Measurements from ENCODE around the gene ZCCHC14.
"Not testable (repeated sequence)": the region's sequence is repeated elsewhere in the genome, so short reads cannot be mapped to it uniquely, and the experiment has no call there.

Gene ZCCHC14

GRCh38 chr16:87502308-87502969 lies 9.6 kb upstream of the ZCCHC14 start:
- Mint-ChIP-seq H3K9me3 (no peaks in the 10 kb centered on the region), H3K36me3 (ENCODE audit: low read depth) (no peaks in the 10 kb centered on the region), H3K4me1 (peaks cover 7% of the 10 kb centered on the region), H3K27me3 (ENCODE audit: low read depth, poor library complexity) (peaks cover 2% of the 10 kb centered on the region), H3K27ac (no peak overlapping the region), H3K4me3 (no peak overlapping the region)
- no peak for DNase-seq
- no peak for TF ChIP-seq CTCF (IDR thresholded peaks at IDR 0.05)

GRCh38 chr16:87501117-87501516 lies 8.3 kb upstream of the ZCCHC14 start:
- DNase-seq, result no peak
- H3K4me1 Mint-ChIP-seq, result peaks cover 17% of the 10 kb centered on the region
- H3K9me3 Mint-ChIP-seq, result no peaks in the 10 kb centered on the region
- H3K27me3 Mint-ChIP-seq (ENCODE audit: low read depth, poor library complexity), result peaks cover 7% of the 10 kb centered on the region
- no peak for TF ChIP-seq CTCF (IDR thresholded peaks at IDR 0.05)
- no peak overlapping the region for H3K27ac Mint-ChIP-seq
- H3K4me3 Mint-ChIP-seq, result no peak overlapping the region
- no peaks in the 10 kb centered on the region for H3K36me3 Mint-ChIP-seq (ENCODE audit: low read depth)

- no peak overlapping the region for H3K4me3 Mint-ChIP-seq
- no peak overlapping the region for H3K27ac Mint-ChIP-seq
- H3K9me3 Mint-ChIP-seq, result no peaks in the 10 kb centered on the region
- H3K4me1 Mint-ChIP-seq, result peaks cover 20% of the 10 kb centered on the region
- H3K27me3 Mint-ChIP-seq (ENCODE audit: low read depth, poor library complexity), result peaks cover 9% of the 10 kb centered on the region
- no peak for DNase-seq
- TF ChIP-seq CTCF (IDR thresholded peaks at IDR 0.05), result no peak
- H3K36me3 Mint-ChIP-seq (ENCODE audit: low read depth), result no peaks in the 10 kb centered on the region
Measured at GRCh38 chr16:87499189-87499486, 6.3 kb upstream of the ZCCHC14 start.

GRCh38 chr16:87498324-87499188 lies 5.7 kb upstream of the ZCCHC14 start:
- TF ChIP-seq CTCF (IDR thresholded peaks at IDR 0.05), result no peak
- no peaks in the 10 kb centered on the region for H3K9me3 Mint-ChIP-seq
- DNase-seq, result no peak
- peaks cover 25% of the 10 kb centered on the region for H3K4me1 Mint-ChIP-seq
- no peak overlapping the region for H3K27ac Mint-ChIP-seq
- no peak overlapping the region for H3K4me3 Mint-ChIP-seq
- peaks cover 7% of the 10 kb centered on the region for H3K27me3 Mint-ChIP-seq (ENCODE audit: low read depth, poor library complexity)
- no peaks in the 10 kb centered on the region for H3K36me3 Mint-ChIP-seq (ENCODE audit: low read depth)

GRCh38 chr16:87497767-87498290 lies 5.0 kb upstream of the ZCCHC14 start:
- DNase-seq; H3K9me3 Mint-ChIP-seq; H3K36me3 Mint-ChIP-seq (ENCODE audit: low read depth); H3K27ac Mint-ChIP-seq; H3K4me3 Mint-ChIP-seq; H3K27me3 Mint-ChIP-seq (ENCODE audit: low read depth, poor library complexity): not testable (repeated sequence)
- peaks cover 30% of the 10 kb centered on the region for H3K4me1 Mint-ChIP-seq

GRCh38 chr16:87497023-87497766 lies 4.4 kb upstream of the ZCCHC14 start:
- DNase-seq; H3K9me3 Mint-ChIP-seq; H3K4me3 Mint-ChIP-seq; H3K27me3 Mint-ChIP-seq (ENCODE audit: low read depth, poor library complexity); H3K36me3 Mint-ChIP-seq (ENCODE audit: low read depth); H3K27ac Mint-ChIP-seq: not testable (repeated sequence)
- H3K4me1 Mint-ChIP-seq, result peaks cover 30% of the 10 kb centered on the region
